KMS-11 (cell line): Measurements from ENCODE around the gene TBC1D25.

Source experiments
- H2AFZ ChIP-seq: fragments of 200-600 bp; sonication (generic); 2 replicates; pipeline ENCODE4 v1.6.1; 2016; ENCODE audit warnings: antibody characterized with exemption, mixed run types, low read depth
- H3K27ac ChIP-seq: fragments of 200-600 bp; sonication (generic); 2 replicates; pipeline ENCODE4 v1.6.1; 2016; ENCODE audit warnings: mild to moderate bottlenecking, mixed run types
- H3K27me3 ChIP-seq: fragments of 200-600 bp; sonication (generic); 2 replicates; pipeline ENCODE4 v1.6.1; 2017; ENCODE audit warnings: mild to moderate bottlenecking, low read depth, mixed run types, moderate library complexity; ENCODE audit not compliant: insufficient read depth
- H3K36me3 ChIP-seq: fragments of 200-600 bp; sonication (generic); 2 replicates; pipeline ENCODE4 v1.6.1; 2017; ENCODE audit warnings: mild to moderate bottlenecking, mixed run types; ENCODE audit not compliant: insufficient read depth
- H3K4me1 ChIP-seq: fragments of 200-600 bp; sonication (generic); 2 replicates; pipeline ENCODE4 v1.6.1; 2016; ENCODE audit warnings: mild to moderate bottlenecking, low read depth, mixed run types; ENCODE audit not compliant: poor library complexity, severe bottlenecking
- H3K4me2 ChIP-seq: fragments of 200-600 bp; sonication (generic); 2 replicates; pipeline ENCODE4 v1.7.0; 2016; ENCODE audit warnings: mild to moderate bottlenecking, mixed run types
- H3K4me3 ChIP-seq: fragments of 200-600 bp; sonication (generic); IDR thresholded peaks from 2 replicates; pipeline ENCODE4 v1.6.1; 2017; ENCODE audit warnings: low read depth, low read length, mixed read lengths; ENCODE audit not compliant: insufficient read depth
- H3K79me2 ChIP-seq: fragments of 200-600 bp; sonication (generic); 2 replicates; pipeline ENCODE4 v1.6.1; 2016; ENCODE audit warnings: low read depth, mixed run types; ENCODE audit not compliant: insufficient read depth
- H3K9ac ChIP-seq: fragments of 200-600 bp; sonication (generic); 2 replicates; pipeline ENCODE4 v1.6.1; 2016; ENCODE audit warnings: mild to moderate bottlenecking, mixed run types
- H4K20me1 ChIP-seq: fragments of 200-600 bp; sonication (generic); 2 replicates; pipeline ENCODE4 v1.6.1; 2016; ENCODE audit warnings: mild to moderate bottlenecking, mixed run types; ENCODE audit not compliant: insufficient read depth
- CTCF ChIP-seq: fragments of 200-600 bp; sonication (generic); conservative IDR thresholded peaks from 2 replicates; pipeline ENCODE4 v1.6.1; 2017; ENCODE audit warnings: low read depth, mild to moderate bottlenecking, antibody characterized with exemption, low read length, moderate library complexity, mixed read lengths

The TBC1D25 gene

GRCh38 chrX:48492293-48492910 lies 47.1 kb upstream of the TBC1D25 start:
- H3K27me3 ChIP-seq: no peaks in the 10 kb centered on the region
- H3K4me2 ChIP-seq: no peak overlapping the region
- no peaks in the 10 kb centered on the region for H3K79me2 ChIP-seq
- TF ChIP-seq CTCF: no peak
- no peaks in the 10 kb centered on the region for H4K20me1 ChIP-seq
- no peak overlapping the region for H3K9ac ChIP-seq
- H3K27ac ChIP-seq: no peak overlapping the region
- H3K4me1 ChIP-seq: peaks cover 6% of the 10 kb centered on the region
- H3K4me3 ChIP-seq: no peak overlapping the region
- no peak overlapping the region for H2AFZ ChIP-seq
- H3K36me3 ChIP-seq: no peaks in the 10 kb centered on the region

- Histone ChIP-seq H3K9ac (no peak overlapping the region), H3K79me2 (no peaks in the 10 kb centered on the region), H3K4me1 (peaks cover 6% of the 10 kb centered on the region), H2AFZ (no peak overlapping the region), H3K4me3 (no peak overlapping the region), H3K27ac (no peak overlapping the region), H3K27me3 (no peaks in the 10 kb centered on the region), H4K20me1 (no peaks in the 10 kb centered on the region), H3K36me3 (no peaks in the 10 kb centered on the region), H3K4me2 (no peak overlapping the region)
- TF ChIP-seq CTCF: peak; percentile 33
Measured at GRCh38 chrX:48493890-48494364, 45.6 kb upstream of the TBC1D25 start.

GRCh38 chrX:48496660-48497059 lies 42.9 kb upstream of the TBC1D25 start:
- H3K36me3 ChIP-seq: no peaks in the 10 kb centered on the region
- no peak overlapping the region for H3K9ac ChIP-seq
- H4K20me1 ChIP-seq: no peaks in the 10 kb centered on the region
- no peaks in the 10 kb centered on the region for H3K79me2 ChIP-seq
- H3K27ac ChIP-seq: no peak overlapping the region
- no peaks in the 10 kb centered on the region for H3K4me1 ChIP-seq
- no peak overlapping the region for H2AFZ ChIP-seq
- H3K27me3 ChIP-seq: no peaks in the 10 kb centered on the region
- TF ChIP-seq CTCF: no peak
- H3K4me2 ChIP-seq: no peak overlapping the region
- no peak overlapping the region for H3K4me3 ChIP-seq

GRCh38 chrX:48497871-48498270 lies 41.6 kb upstream of the TBC1D25 start:
- Histone ChIP-seq H3K79me2 (no peaks in the 10 kb centered on the region), H3K4me2 (no peak overlapping the region), H3K27ac (no peak overlapping the region), H2AFZ (no peak overlapping the region), H3K36me3 (no peaks in the 10 kb centered on the region), H3K4me3 (no peak overlapping the region), H3K9ac (no peak overlapping the region), H3K4me1 (no peaks in the 10 kb centered on the region), H3K27me3 (no peaks in the 10 kb centered on the region), H4K20me1 (no peaks in the 10 kb centered on the region)
- no peak for TF ChIP-seq CTCF
